ENCODE measurements around the gene OR1S1.

The OR1S1 gene

GRCh38 chr11:58216476-58216875 is 4.0 kb downstream of the OR1S1 start:
- DNase-seq (ENCODE audit: low spot score in 2 of 2), result no peak
- in situ Hi-C loops (cut with MboI; ENCODE audit: low sequenced_read_pairs), result no loop called here
- no peaks in the 10 kb centered on the region for H3K27me3 ChIP-seq (ENCODE audit: low read depth)
- no peaks in the 10 kb centered on the region for H3K36me3 ChIP-seq (replicated peaks)
- H3K4me3 ChIP-seq, result no peak overlapping the region
- no peaks in the 10 kb centered on the region for H3K4me1 ChIP-seq
- no peaks in the 10 kb centered on the region for H3K9me3 ChIP-seq

GRCh38 chr11:58222721-58223120 is 10.2 kb downstream of the OR1S1 start:
- H3K9me3 ChIP-seq, result no peaks in the 10 kb centered on the region
- H3K36me3 ChIP-seq (replicated peaks), result no peaks in the 10 kb centered on the region
- no peak overlapping the region for H3K4me3 ChIP-seq
- H3K27me3 ChIP-seq (ENCODE audit: low read depth), result no peaks in the 10 kb centered on the region
- DNase-seq (ENCODE audit: low spot score in 2 of 2), result no peak
- H3K4me1 ChIP-seq, result no peaks in the 10 kb centered on the region
- in situ Hi-C loops (cut with MboI; ENCODE audit: low sequenced_read_pairs), result no loop called here

- Histone ChIP-seq H3K36me3 (replicated peaks) (no peaks in the 10 kb centered on the region), H3K9me3 (no peaks in the 10 kb centered on the region), H3K4me1 (no peaks in the 10 kb centered on the region), H3K4me3 (no peak overlapping the region), H3K27me3 (ENCODE audit: low read depth) (no peaks in the 10 kb centered on the region)
- no peak for DNase-seq (ENCODE audit: low spot score in 2 of 2)
- in situ Hi-C loops (cut with MboI; ENCODE audit: low sequenced_read_pairs), result no loop called here
Observed at GRCh38 chr11:58227956-58228615, 15.6 kb downstream of the OR1S1 start.

GRCh38 chr11:58243954-58244353 is 31.4 kb downstream of the OR1S1 start:
- no peaks in the 10 kb centered on the region for H3K9me3 ChIP-seq
- H3K36me3 ChIP-seq (replicated peaks), result no peaks in the 10 kb centered on the region
- H3K4me3 ChIP-seq, result no peak overlapping the region
- no peaks in the 10 kb centered on the region for H3K4me1 ChIP-seq
- DNase-seq (ENCODE audit: low spot score in 2 of 2), result no peak
- H3K27me3 ChIP-seq (ENCODE audit: low read depth), result no peaks in the 10 kb centered on the region
- in situ Hi-C loops (cut with MboI; ENCODE audit: low sequenced_read_pairs), result no loop called here

GRCh38 chr11:58254936-58255335 is 42.4 kb downstream of the OR1S1 start:
- Histone ChIP-seq H3K27me3 (ENCODE audit: low read depth) (no peaks in the 10 kb centered on the region), H3K4me1 (no peaks in the 10 kb centered on the region), H3K9me3 (no peaks in the 10 kb centered on the region), H3K36me3 (replicated peaks) (no peaks in the 10 kb centered on the region), H3K4me3 (no peak overlapping the region)
- no peak for DNase-seq (ENCODE audit: low spot score in 2 of 2)
- in situ Hi-C loops (cut with MboI; ENCODE audit: low sequenced_read_pairs), result no loop called here

- Histone ChIP-seq H3K9me3 (no peaks in the 10 kb centered on the region), H3K27me3 (ENCODE audit: low read depth) (no peaks in the 10 kb centered on the region), H3K4me1 (no peaks in the 10 kb centered on the region), H3K4me3 (no peak overlapping the region), H3K36me3 (replicated peaks) (no peaks in the 10 kb centered on the region)
- no peak for DNase-seq (ENCODE audit: low spot score in 2 of 2)
- in situ Hi-C loops (cut with MboI; ENCODE audit: low sequenced_read_pairs), result no loop called here
Observed at GRCh38 chr11:58259983-58260382, 47.5 kb downstream of the OR1S1 start.

Measured in HAP-1 (cell line).